Adipose tissue (tissue), 3 donors: ENCODE measurements around the gene LRRC23. TPM values are rescaled to one million over a fixed set of nuclear protein-coding genes. Genes with fewer than 3 reads are reported as not detected.
"Not testable (repeated sequence)": the region's sequence is repeated elsewhere in the genome, so short reads cannot be mapped to it uniquely, and the experiment has no call there.

ENCODE experiments used
- H3K27ac ChIP-seq: one replicate; pipeline ENCODE4 v1.5.1; 2013; ENCODE audit warnings: low read depth, low read length
- WGBS, 3 donors: extraction: QIAGEN DNeasy Blood & Tissue Kit; methylation state at CpG; one replicate each; pipeline ENCODE4 v1.1.7; 2013; 5-methylcytosine and 5-hydroxymethylcytosine counted together
- polyA plus RNA-seq, 3 donors: library from polyadenylated mRNA; stranded (reverse); fragments of 200-250 nt; gene quantifications; one replicate each; pipeline ENCODE4 v1.2.3, GENCODE V29; 2013
- donor health status: healthy with polysubstance abuse.
- donor health status: Bipolar disorder and iron deficiency.
- donor health status: healthy.

LRRC23 gene
- polyA plus RNA-seq, 3 donors, result 3.0 to 11.7 (median 4.8) TPM

DNA sequence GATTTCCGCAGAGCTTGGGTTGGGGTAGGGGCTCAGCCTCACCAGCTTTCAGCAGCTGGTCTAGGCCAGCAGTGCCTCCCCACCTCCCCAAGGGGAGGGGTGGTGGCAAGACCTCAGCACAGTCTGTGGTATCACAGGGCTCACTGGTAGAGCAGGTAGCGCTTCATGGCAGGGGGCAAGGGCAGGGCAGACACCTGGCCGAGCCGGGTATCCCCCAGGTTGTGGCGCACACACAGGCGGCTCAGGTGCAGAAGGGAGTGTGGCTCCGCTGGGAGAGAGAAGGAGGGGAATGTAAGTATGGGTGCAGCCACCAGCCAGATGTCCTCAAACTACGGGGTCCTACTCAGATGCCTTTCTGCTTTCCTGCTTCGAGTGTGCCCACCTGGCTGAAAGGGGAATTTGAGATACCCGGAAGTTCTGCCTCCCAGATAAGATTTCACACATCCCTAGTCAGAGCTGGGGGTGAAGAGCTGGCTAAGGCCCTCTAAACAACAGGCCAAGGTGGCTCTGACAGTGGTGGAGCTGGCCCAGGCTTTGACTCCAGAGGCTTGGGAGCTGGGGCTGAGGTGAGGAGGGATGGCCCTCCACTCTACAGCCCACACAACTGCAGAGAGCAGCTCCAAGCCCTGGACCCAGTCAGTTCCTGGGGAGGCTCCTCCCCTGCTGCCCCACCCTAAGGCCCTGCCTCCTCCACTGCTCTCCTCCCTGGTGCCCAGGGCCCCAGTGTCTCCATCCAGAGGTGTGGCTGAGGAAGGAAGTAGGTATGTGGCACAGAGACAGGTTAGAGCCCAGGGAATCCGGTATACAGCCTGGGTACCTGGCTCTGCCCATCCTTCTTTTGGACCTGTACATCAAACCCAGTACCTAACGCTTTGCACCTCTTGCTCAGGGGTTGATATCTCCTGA is 33.3 kb upstream of the LRRC23 start:
- peak overlapping the region; percentile 32 for H3K27ac ChIP-seq
- WGBS, 3 donors, result 74 to 79% (median 75%) methylated on average over 12 of the region's 12 CpGs

DNA sequence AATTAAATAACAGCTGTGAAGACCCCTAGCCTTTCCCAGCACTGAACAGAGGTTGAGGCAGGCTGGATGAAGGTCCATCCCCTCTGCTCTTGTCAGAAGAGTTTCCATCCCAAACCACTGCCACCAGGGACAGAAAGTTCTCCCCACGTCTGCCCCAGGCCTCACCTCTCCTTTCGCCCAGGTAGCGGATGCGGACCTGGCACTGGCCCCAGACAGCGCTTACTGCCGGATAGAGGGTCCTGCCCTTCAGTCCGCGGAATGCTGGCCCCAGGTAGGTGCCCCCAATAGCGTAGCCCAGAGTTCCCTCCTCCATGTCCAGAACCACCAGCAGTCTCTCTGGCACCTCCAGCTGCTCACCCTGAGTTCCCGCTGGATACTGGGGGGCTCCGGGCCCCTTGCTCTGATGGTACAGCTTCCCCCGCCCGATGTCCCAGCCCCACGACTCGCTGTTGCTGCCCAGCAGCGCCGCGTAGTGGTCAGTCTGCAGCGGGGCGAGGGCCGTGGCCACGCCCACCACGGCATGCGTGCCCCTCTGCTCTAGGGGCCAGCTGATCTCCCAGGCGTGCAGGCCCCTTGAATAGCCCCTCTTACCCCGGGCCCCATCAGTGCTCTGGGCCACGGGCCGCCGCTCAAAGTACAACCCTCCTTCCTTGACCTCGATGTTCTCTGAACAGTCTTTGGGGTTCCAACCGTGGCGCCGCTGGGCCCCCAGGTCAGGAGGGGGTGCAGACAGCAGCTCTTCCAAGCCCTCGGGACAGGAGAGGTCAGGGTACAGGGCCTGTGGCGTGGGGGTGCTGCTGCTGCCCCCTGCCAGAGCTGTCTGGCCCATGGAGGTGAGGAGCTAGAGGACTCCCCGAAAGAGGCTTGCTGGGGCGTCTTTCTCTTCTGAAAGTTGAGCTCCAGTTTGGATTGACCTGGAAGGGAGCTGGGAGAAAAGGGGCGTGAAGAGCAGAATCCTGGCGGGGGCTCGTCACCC is 32.3 kb upstream of the LRRC23 start:
- WGBS, 3 donors, result 1 to 2% (median 2%) methylated on average over 38 to 40 of the region's 40 CpGs
- no peak overlapping the region for H3K27ac ChIP-seq

DNA sequence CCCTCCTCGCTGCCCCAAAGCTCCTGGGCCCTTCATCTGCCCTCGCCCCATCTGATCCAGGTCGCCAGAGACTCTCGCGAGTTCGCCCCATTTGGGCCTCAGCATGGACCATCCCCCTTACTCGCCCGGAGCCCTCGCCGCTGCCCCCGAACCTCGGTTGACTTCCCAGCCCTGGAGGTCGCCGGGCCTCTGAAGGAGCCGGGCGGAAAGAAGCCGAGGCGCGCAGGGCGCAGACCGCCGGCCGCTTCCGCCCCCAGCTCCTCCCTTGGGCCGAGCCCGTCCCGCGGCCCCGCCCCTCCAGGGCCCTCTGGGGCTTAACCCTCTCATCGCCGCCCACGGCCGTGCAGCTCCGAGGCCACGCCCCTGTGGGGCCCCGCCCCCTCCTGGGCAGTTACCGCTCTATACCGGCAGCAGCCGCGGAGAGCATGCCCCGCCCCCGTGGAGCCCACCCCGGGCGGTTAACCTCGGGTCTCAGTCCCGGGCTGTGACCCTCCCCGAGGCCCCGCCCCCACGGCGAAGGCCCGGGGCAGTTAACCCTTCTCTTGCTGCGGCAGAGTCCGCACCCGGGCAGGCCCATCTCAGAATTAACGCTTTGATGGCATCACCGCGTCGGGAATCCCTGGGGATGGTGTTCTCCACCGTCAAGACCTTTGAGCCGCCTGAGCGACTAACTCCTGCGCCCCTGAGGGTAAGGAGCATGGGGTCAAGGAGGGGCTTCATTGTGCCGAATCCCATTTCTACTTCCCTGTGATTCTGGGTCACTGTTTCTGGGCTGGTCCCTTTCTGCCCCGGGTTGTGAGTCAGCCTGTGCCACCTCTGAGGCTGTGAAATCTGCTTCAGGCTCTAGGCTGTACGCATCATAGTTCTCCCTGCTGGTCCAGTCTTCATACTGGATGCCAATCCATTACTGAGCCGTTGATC is 31.3 kb upstream of the LRRC23 start, which contains the start of gene SPSB2:
TSS of gene SPSB2 (minus strand) at position 210 of the 921 bp plus-strand sequence. CDS start 402 bp downstream, outside the sequence.
- 1% methylated on average over 49 to 65 of the region's 66 CpGs for WGBS, 3 donors

DNA sequence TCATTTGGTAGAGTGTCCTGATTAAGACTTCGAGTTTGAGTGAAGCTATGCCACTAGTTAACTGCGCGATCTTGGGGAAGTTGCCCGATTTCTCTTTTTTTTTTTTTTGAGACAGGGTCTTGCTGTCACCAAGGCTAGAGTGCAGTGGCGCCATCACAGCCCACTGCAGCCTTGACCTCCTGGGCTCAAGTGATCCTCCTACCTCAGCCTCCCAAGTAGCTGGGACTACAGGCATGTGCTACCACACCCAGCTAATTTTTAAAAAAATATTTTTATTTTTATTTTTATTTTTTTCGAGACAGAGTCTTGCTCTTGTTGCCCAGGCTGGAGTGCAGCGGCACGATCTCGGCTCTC is 30.6 kb upstream of the LRRC23 start:
- H3K27ac ChIP-seq, result not testable (repeated sequence)
- WGBS, 3 donors, result 43 to 49% (median 44%) methylated on average over 9 of the region's 9 CpGs

More for the DNA sequence above, 31.3 kb upstream of the LRRC23 start, which contains the start of gene SPSB2:
- peak within 1 kb of the TSS; percentile 74 for H3K27ac ChIP-seq

DNA sequence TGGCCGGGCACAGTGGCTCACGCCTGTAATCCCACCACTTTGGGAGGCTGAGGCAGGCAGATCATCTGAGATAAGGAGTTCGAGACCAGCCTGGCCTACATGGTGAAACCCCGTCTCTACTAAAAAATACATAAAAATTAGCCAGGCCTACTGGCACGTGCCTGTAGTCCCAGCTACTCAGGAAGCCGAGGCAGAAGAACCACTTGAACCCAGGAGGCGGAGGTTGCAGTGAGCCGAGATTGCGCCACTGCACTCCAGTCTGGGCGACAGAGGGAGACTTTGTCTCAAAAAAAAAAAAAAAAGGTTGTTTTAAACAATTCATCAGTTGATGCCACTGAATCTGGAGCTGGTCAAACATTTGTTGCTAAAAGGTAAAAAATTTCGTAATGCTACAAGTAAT is 24.8 kb upstream of the LRRC23 start:
- H3K27ac ChIP-seq, result not testable (repeated sequence)
- WGBS, 3 donors, result 73 to 92% (median 77%) methylated on average over 11 of the region's 11 CpGs

DNA sequence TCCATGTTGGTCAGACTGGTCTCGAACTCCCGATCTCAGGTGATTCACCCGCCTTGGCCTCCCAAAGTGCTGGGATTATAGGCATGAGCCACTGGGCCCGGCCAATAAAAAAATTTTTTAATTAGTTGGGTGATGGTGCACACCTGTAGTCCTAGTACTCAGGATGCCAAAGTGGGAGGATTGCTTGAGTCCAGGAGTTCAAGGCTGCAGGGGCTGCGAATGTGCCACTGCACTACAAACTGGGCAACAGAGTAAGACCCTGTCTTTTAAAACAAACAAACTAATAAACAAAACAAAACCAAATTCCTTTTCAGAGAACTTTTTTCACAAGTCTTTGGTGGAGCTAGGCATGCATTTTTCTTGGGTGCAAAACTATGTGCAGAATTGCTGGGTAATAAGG is 21.4 kb upstream of the LRRC23 start:
- H3K27ac ChIP-seq, result no peak overlapping the region
- WGBS, 3 donors, result 93 to 98% (median 97%) methylated on average over 5 of the region's 5 CpGs

DNA sequence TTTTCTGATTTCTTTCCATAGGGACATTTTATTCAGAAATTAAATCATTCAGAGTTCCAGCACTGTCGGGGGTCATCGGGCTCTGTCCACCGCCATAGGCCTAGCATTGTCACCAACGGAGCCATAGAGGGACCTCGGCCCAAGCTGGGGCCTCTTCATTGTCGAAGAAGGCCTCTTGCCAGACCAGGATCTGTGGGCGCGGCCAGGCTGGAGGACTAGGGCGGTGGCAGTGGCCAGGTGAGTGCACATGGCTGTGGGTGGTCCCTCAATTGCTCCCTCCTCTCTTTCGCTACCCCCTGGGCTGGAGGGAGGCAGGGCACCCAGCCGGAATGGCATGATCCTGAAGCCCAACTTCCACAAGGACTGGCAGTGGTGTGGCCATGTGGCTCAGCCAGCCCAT is 20.9 kb upstream of the LRRC23 start:
- 92 to 95% (median 94%) methylated on average over 11 of the region's 11 CpGs for WGBS, 3 donors
- no peak overlapping the region for H3K27ac ChIP-seq

DNA sequence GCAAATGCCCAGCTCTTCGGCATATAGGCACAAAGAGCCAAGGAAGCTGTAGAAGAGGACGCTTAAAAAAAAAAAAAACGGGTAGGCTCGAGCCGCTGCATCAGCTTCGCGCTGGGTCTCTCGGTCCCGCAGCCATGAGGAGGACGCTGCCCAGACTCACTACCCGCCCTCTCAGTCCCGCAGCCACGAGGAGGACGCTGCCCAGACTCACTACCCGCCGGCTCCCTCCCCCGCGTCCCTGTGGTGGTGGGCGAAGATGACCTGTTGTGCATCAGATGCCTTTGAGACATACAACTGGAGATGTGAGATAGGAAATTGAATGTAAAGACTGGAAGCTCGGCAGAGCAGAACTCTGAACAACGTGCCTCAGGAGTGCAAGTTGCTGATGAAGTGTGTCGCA is 20.1 kb upstream of the LRRC23 start:
- WGBS, 3 donors, result 79 to 82% (median 82%) methylated on average over 22 of the region's 22 CpGs
- H3K27ac ChIP-seq, result no peak overlapping the region

DNA sequence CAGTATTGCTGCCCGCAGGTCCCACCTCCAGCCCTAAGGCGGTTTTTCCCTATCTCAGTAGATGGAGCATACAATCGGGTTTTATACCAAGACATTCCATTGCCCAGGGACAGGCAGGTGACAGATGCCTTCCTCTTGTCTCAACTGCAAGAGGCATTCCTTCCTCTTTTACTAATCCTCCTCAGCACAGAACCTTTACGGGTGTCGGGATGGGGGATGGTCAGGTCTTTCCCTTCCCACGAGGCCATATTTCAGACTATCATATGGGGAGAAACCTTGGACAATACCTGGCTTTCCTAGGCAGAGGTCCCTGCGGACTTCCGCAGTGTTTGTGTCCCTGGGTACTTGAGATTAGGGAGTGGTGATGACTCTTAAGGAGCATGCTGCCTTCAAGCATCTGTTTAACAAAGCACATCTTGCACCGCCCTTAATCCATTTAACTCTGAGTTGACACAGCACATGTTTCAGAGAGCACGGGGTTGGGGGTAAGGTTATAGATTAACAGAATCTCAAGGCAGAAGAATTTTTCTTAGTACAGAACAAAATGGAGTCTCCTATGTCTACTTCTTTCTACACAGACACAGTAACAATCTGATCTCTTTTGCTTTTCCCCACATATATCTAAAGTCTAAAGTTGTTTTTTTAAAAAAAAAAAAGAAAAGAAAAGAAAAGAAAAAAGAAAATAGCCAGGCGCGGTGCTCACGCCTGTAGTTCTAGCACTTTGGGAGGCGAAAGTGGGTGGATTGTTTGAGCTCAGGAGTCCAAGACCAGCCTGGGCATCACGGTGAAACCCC is 18.2 kb upstream of the LRRC23 start:
- 56 to 72% (median 72%) methylated on average over 11 to 12 of the region's 15 CpGs for WGBS, 3 donors
- not testable (repeated sequence) for H3K27ac ChIP-seq

DNA sequence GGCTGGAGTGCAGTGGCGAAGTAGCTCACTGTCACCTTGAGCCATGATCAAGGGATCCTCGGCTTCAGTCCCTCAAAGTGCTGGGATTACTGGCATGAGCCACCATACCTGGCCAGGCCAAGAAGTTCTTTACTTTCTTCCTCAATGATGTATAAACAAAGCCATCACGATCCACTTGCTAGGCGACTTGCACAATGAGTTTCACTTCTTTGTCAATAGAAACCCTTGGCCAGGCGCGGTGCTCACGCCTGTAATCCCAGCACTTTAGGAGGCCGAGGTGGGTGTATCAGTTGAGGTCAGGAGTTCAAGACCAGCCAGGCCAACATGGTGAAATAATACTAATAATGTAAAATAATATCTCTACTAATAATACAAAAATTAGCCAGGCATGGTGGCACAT is 17.2 kb upstream of the LRRC23 start:
- WGBS, 3 donors, result 68 to 76% (median 74%) methylated on average over 8 of the region's 8 CpGs

DNA sequence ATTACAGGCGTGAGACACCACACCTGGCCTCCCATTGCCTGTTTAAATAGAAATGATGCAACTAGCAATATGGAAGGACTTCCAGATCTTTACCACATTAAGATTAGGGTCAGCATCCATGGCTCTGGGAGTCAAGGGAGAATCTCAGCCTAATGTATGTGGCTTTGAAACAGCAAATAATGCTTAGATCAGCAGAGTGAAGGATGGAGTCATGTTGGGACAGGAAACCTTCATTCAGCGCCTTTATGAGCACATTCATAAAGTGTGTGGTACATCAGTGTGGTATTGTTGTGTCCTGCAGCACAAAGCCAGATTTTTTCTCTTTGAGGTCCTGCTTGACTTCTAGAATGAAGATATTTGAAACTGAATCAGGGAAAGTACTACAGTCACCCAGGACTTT is 16.3 kb upstream of the LRRC23 start:
- 83 to 92% (median 92%) methylated on average over 2 of the region's 2 CpGs for WGBS, 3 donors
- H3K27ac ChIP-seq, result no peak overlapping the region

More for the DNA sequence above, 17.2 kb upstream of the LRRC23 start:
- H3K27ac ChIP-seq, result no peak overlapping the region

DNA sequence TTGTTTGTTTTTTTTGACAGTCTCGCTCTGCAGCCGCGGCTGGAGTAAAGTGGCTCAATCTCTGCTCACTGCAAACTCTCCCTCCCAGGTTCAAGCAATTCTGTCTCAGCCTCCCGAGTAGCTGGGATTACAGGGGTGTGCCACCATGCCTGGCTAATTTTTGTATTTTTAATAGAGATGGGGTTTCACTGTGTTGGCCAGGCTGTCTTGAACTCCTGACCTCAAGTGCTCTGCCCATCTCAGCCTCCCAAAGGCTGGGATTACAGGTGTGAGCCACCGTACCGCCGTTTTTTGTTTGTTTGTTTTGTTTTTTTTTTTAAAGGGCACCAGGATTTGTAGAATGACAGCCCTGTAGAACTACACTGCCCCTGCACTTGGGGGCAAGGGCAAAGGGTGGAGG is 15.8 kb upstream of the LRRC23 start:
- WGBS, 3 donors, result 58 to 89% (median 86%) methylated on average over 7 of the region's 7 CpGs
- not testable (repeated sequence) for H3K27ac ChIP-seq

DNA sequence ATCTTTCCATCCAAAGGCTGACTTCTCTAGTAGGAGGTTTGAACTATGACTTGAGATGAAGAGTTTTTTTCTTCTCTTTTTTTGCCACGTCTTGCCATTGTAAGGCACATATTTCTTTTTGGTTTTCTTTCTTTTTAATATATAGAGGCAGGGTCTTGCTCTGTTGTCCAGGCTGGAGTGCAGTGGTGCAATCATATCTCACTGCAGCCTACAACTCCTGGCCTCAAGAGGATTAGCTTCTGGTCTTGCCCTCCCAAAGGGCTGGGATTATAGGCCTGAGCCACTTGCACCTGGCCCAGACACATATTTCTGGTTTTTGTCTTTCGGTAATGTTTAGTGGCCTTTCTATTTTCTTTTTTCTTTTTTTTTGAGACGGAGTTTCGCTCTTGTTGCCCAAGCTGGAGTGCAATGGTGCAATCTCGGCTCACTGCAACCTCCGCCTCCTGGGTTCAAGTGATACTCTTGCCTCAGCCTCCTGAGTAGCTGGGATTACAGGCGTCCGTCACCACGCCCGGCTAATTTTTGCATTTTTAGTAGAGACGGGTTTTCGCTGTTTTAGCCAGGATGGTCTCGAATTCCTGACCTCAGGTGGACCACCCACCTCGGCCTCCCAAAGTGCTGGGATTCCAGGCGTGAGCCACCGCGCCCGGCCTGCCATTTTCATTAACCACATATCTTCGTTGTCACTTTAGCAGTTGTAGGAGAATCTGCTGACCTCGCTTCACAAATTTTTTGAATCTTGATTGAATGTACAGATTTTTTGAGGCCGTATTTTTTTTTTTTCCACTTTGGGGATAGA is 14.6 kb upstream of the LRRC23 start:
- H3K27ac ChIP-seq, result not testable (repeated sequence)
- 84 to 94% (median 88%) methylated on average over 21 of the region's 21 CpGs for WGBS, 3 donors

DNA sequence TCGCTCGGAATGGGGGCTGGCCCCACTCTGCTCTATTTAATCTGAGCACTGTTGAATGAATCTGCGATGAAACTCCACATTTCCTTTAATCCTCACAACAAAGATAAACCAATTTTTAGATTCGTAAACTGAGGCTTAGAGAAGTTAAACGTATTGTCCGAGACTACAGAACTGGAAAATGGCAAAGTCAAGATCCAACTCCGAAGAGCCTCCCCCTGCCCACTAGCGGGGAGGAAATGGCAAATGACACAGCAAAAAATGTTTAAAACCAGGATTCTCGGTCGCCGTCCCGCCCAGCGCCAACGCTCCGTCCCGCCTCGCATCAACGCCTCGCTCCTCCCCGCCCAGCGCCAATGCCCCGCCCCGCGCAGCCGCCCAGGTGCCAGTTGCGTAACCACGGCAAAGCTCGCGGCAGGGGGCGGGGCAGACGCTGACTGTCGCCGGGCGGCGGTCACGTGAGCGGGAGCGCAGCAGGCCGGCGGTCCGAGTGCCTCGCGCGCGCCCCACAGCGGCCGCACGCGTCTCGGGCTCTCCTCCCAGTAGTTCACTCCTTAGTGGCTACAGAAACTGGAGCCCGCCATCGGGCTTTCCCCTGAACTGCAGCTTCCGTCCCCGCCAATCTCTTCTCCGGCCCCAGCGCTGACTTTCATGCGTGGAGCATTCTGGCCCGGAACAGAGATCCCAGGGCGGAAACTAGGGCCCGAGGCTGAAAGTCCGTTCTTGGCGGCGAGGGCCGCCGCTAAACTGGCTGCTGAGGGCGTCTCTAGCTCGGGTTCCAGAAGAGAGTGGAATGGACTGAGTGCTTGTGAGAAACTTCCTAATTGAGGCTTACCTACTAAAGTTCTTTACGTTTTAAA is 13.6 kb upstream of the LRRC23 start:
- peak overlapping the region; percentile 32 for H3K27ac ChIP-seq
- 1 to 2% (median 2%) methylated on average over 64 to 68 of the region's 68 CpGs for WGBS, 3 donors

DNA sequence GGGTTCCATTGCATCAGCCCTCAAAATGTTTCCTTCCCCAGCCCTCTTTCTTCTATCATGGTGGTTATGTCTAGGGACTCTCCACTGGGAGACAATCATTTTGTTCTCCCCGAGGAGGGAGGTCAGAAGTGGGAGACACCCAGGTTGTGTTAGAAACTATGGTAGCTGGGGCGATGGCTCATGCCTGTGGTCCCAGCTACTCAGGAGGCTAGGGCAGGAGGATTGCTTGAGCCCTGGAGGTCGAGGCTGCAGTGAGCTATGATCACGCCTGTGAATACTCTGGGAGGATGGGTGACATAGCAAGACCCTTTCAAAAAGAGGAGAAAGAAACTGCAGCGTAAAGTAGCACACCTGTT is 13.0 kb upstream of the LRRC23 start:
- H3K27ac ChIP-seq, result no peak overlapping the region
- WGBS, 3 donors, result 79 to 87% (median 84%) methylated on average over 5 of the region's 5 CpGs

DNA sequence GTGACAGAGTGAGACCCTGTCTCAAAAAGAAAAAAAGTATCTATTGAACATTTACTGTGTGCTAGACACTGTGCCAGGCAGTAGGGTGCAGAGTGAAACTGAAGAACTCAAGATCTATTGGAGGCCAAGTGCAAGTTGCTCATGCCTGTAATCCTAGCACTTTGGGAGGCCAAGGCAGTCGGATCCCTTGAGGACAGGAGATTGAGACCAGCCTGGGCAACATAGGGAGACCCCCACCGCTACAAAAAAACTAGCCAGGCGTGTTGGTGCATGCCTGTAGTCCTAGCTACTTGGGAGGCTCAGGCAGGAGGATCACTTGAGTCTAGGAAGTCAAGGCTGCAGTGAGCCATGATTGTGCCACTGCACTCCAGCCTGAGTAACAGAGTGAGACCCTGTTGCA is 11.9 kb upstream of the LRRC23 start:
- 89 to 98% (median 96%) methylated on average over 3 of the region's 3 CpGs for WGBS, 3 donors
- H3K27ac ChIP-seq, result not testable (repeated sequence)
